Measurements from ENCODE around the gene ARHGDIB.

DNA sequence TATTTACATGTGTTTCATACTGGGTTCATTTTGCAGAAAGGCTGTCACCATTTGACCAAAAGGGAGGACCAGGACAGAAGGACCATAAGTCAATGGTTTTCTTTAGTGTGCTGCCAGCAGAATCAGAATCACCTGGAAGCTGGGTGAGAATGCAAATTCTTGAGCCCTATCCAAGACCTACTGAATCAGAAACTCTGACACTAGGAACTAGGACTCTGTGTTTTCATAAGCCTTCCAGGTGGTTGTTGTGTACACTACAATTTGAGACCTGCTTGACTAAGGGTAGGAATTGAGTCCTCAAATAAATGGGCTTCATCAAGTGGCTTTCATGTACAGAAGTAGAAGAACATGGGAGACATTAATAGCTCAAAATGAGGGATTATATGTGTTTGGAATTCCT, 43.7 kb upstream of the ARHGDIB start:
- TF ChIP-seq, protein P1, sequence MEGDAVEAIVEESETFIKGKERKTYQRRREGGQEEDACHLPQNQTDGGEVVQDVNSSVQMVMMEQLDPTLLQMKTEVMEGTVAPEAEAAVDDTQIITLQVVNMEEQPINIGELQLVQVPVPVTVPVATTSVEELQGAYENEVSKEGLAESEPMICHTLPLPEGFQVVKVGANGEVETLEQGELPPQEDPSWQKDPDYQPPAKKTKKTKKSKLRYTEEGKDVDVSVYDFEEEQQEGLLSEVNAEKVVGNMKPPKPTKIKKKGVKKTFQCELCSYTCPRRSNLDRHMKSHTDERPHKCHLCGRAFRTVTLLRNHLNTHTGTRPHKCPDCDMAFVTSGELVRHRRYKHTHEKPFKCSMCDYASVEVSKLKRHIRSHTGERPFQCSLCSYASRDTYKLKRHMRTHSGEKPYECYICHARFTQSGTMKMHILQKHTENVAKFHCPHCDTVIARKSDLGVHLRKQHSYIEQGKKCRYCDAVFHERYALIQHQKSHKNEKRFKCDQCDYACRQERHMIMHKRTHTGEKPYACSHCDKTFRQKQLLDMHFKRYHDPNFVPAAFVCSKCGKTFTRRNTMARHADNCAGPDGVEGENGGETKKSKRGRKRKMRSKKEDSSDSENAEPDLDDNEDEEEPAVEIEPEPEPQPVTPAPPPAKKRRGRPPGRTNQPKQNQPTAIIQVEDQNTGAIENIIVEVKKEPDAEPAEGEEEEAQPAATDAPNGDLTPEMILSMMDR (IDR thresholded peaks at IDR 0.05), result no peak
- no peak for TF ChIP-seq EZH2 (IDR thresholded peaks at IDR 0.05)

Measured in neural progenitor cell (in vitro differentiated cells).